Erythroblast (primary cell): ENCODE measurements around the gene RGS5.
A peak's percentile ranks its signal among the peaks of the same experiment; 100 is the strongest.

Experiments
- DNase-seq, 2 experiments: peaks; one replicate each; lab custom pipeline; 2025; lab: John Stamatoyannopoulos, UW
- GATA1 ChIP-seq: IDR thresholded peaks from 2 replicates; pipeline ENCODE4 v1.6.1; 2011; ENCODE audit warnings: low read depth, mild to moderate bottlenecking, control low read depth, low read length, moderate library complexity
- POLR2A ChIP-seq: IDR thresholded peaks from 2 replicates; pipeline ENCODE4 v1.6.1; 2011; ENCODE audit warnings: mild to moderate bottlenecking, low read length

RGS5 gene

GRCh38 chr1:163201906-163202305, 810 bp downstream of the RGS5 start:
- no peak for TF ChIP-seq GATA1
- TF ChIP-seq POLR2A = no peak
- DNase-seq = no peak

- DNase-seq = no peak
Observed at GRCh38 chr1:163197022-163197421, 5.7 kb downstream of the RGS5 start.

GRCh38 chr1:163196449-163196787, 6.3 kb downstream of the RGS5 start:
- DNase-seq = no peak
- no peak for TF ChIP-seq GATA1
- TF ChIP-seq POLR2A = no peak

More at GRCh38 chr1:163197022-163197421, 5.7 kb downstream of the RGS5 start:
- TF ChIP-seq GATA1 (no peak), POLR2A (no peak)

DNA sequence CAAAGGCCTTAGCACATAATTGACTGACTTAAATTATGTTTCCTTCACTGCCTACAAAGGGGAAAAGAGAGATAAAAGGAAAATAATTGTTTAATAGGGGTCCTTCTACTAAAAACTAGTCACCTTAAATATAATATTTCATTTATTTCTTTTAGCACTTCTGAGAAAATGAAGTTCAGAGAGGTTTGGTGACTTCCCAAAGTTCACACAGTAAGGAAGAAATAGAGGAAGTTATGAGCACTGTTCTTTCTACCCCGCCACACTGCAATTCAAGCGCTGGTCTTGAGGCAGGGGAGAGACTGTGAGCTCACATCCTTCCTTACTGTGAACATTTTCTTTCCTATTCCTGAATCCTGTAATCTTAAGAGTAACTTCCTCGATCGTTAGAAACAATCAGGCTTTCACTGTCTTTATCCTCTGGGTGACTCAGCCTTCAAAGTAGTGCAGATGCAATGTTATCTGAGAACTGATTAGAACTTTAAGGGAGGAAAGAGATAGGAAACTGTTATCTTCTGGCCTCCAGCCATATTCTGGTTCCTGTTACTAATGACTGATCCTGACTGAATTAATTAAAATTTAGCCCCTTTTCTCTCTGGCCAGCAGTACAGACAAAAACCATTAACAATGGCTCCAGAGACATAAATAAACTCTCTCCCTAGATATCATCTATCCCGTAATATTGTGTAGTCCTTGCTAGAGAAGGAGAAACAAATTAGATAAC, 6.8 kb downstream of the RGS5 start:
- DNase-seq = peak in 1 of 2 experiments; percentile 20
- TF ChIP-seq POLR2A = no peak
- TF ChIP-seq GATA1 = no peak

GRCh38 chr1:163191301-163191700, 11.4 kb downstream of the RGS5 start:
- TF ChIP-seq POLR2A (no peak), GATA1 (no peak)
- DNase-seq = no peak

DNA sequence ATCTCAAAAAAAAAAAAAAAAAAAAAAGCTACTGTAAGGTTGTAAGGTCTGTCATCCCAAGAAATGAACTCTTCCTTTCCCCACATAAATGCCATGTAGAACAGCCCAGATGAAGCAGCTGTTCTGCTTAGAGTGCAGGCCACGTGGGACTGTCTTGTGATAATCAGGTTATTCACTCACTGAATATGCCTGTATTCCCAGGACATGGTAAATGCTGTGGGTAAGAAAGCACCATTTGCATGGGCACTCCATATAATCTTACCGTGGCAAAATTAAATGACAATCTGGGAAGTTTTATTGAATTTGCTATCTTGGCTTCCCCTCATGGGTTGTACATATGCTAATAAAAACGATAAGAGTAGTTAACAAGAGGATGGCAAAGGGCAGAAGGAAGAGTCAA, 13.8 kb downstream of the RGS5 start:
- no peak for TF ChIP-seq POLR2A
- no peak for TF ChIP-seq GATA1

DNA sequence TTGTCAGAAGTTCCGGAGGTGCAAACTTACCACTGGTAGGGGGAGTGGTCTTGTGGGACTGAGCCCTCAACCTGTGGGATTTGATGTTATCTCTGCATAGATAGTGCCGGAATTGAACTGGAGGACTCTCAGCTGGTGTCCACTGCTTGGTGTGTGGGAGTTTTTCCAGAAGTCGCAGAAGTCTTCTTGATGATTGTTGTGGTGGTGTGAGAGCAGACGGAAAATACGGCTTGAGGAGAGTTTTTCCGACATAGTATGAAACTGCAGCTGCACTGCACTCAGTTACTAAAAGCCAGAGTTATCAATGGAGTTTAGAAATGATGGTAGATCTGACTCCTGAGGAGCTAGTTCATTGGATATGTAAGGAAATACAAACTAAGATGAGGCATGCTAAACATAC, 14.9 kb downstream of the RGS5 start:
- no peak for TF ChIP-seq GATA1
- TF ChIP-seq POLR2A = no peak
- DNase-seq = no peak

More for the DNA sequence above, 13.8 kb downstream of the RGS5 start:
- DNase-seq = no peak

GRCh38 chr1:163186862-163187261, 15.9 kb downstream of the RGS5 start:
- TF ChIP-seq GATA1 (no peak), POLR2A (no peak)
- DNase-seq = no peak

DNA sequence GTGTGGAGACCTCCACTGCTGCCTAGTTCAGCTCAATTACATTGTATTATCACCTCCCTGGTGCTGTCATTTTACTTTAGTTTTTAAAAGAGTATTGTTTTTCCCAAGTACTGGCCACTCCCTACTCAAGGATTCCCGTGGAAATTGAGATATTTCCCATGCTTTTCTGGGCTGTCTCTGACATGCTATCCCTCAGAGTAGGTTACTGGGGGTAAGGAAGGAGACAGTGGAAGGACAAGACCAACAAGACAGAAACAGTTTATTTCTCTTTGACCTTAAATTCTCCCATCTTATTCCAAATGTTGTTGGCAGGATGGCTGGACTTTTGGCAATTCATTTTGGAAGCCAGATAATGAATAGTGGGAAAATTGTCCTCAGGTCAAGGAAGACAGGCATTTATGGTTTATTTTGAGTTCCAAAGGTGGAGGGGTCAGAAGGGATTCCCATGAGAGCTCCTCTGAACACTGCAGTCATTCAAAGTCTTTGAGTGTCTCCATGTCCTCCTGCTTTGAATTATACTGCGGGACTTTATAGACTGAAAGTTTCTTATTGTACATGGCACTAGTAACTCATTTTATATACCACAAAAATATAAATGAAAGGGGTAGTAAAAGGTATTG, 20.3 kb downstream of the RGS5 start:
- TF ChIP-seq POLR2A (no peak), GATA1 (no peak)
- no peak for DNase-seq

DNA sequence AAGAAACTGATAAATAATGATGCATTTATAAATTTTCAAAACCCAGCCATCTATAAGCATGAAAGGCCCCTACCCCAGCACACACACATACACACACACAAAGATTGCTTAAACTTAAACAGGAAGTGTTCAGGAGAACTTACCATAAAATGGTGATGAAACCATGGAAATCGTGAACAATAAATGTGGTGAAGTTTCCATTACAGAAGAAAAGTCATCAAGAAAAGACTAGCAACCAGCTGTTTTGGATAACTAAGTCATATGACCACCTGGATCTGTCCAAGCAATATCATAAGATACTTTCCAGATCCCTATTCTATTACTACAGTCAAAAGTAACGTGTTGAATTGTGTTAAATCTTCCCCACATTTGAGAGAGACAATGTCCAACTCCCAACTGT, 24.1 kb downstream of the RGS5 start:
- TF ChIP-seq GATA1 (no peak), POLR2A (no peak)
- no peak for DNase-seq

GRCh38 chr1:163176797-163177196, 25.9 kb downstream of the RGS5 start:
- TF ChIP-seq POLR2A = no peak
- TF ChIP-seq GATA1 = no peak
- no peak for DNase-seq

- peak; percentile 37 to 62 for DNase-seq
- TF ChIP-seq POLR2A (no peak), GATA1 (no peak)
Observed at GRCh38 chr1:163174524-163175437, 27.9 kb downstream of the RGS5 start.

DNA sequence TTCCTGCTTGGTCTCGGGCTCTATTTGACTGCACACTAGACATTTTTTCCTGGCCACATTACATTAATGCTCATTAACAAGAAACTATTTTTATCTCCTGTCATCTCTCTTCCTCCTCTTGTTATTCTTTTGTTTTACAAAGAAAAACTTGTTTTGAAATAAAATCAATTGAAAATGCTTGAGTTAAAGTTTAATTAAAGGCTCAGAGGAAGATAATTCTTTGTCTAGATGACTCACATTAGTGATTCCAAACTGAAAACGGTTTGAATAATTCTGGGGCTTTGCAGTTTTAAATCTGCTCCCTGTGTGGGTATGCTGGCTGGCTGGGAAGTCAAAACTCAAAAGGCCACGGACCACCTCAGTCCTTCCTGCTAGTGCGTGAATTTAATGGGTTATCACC, 29.6 kb downstream of the RGS5 start:
- no peak for TF ChIP-seq POLR2A
- no peak for TF ChIP-seq GATA1
- no peak for DNase-seq

DNA sequence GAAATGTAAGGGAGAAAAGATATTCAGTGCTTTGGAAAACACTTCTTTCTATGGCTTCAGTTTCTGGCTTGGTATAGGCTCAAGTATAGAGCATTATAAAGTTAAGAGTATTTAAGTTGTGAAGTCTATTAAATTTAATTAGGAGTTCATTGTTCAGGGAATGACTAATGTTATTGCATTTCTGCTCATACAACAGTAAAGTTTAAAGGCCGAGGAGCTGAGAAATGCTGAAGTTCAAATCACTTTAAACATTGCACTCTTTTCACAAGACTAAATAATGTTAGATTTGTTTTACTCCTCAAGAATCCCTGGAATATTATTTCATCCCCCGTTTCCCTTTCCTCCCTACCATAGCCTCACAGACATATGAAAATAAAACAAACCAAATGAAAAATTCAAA, 30.1 kb downstream of the RGS5 start:
- TF ChIP-seq GATA1 (no peak), POLR2A (no peak)
- DNase-seq = no peak
